H9 (cell line): ENCODE data around the gene OGDH. TPM values are rescaled to one million over a fixed set of nuclear protein-coding genes. Genes with fewer than 3 reads are reported as not detected.
A peak's percentile ranks its signal among the peaks of the same experiment; 100 is the strongest.

Experiments used
- DNase-seq: peaks from one replicate; pipeline ENCODE4 v3.0.0-alpha.2; 2017
- H2AFZ ChIP-seq: one replicate; pipeline ENCODE4 v1.6.1; 2013; ENCODE audit warnings: mild to moderate bottlenecking, low read length, control low read depth, moderate library complexity
- H2AK5ac ChIP-seq: 2 replicates; pipeline ENCODE4 v1.6.1; 2013; ENCODE audit warnings: low read length, control low read depth, mixed read lengths; ENCODE audit not compliant: insufficient read length
- H2BK120ac ChIP-seq: one replicate; pipeline ENCODE4 v1.6.1; 2013; ENCODE audit warnings: low read depth, mild to moderate bottlenecking, low read length, control low read depth, inconsistent platforms; ENCODE audit not compliant: poor library complexity, severe bottlenecking
- H2BK12ac ChIP-seq: 2 replicates; pipeline ENCODE4 v1.6.1; 2013; ENCODE audit warnings: low read length, control low read depth, mixed read lengths, low read depth; ENCODE audit not compliant: insufficient read length
- H2BK15ac ChIP-seq: 2 replicates; pipeline ENCODE4 v1.6.1; 2013; ENCODE audit warnings: low read depth, low read length, control low read depth
- H2BK20ac ChIP-seq: one replicate; pipeline ENCODE4 v1.6.1; 2013; ENCODE audit warnings: low read depth, mild to moderate bottlenecking, low read length, control low read depth, inconsistent platforms; ENCODE audit not compliant: poor library complexity, severe bottlenecking
- H2BK5ac ChIP-seq: 2 replicates; pipeline ENCODE4 v1.6.1; 2013; ENCODE audit warnings: low read length, control low read depth, mixed read lengths; ENCODE audit not compliant: insufficient read length
- H3K14ac ChIP-seq: 2 replicates; pipeline ENCODE4 v1.6.1; 2013; ENCODE audit warnings: low read length, control low read depth; ENCODE audit not compliant: insufficient read depth
- H3K18ac ChIP-seq: 2 replicates; pipeline ENCODE4 v1.6.1; 2013; ENCODE audit warnings: low read depth, mild to moderate bottlenecking, mixed read lengths, low read length, control low read depth; ENCODE audit not compliant: insufficient read length
- H3K23ac ChIP-seq: 2 replicates; pipeline ENCODE4 v1.6.1; 2013; ENCODE audit warnings: low read length, control low read depth, mixed read lengths, low read depth; ENCODE audit not compliant: insufficient read length
- H3K23me2 ChIP-seq: 2 replicates; pipeline ENCODE4 v1.6.1; 2013; ENCODE audit warnings: low read depth, mild to moderate bottlenecking, mixed read lengths, low read length, control low read depth; ENCODE audit not compliant: insufficient read length, poor library complexity, severe bottlenecking
- H3K27ac ChIP-seq: 2 replicates; pipeline ENCODE4 v1.5.1; 2013; ENCODE audit warnings: low read length, control low read depth, mixed read lengths, low read depth; ENCODE audit not compliant: insufficient read length
- H3K27me3 ChIP-seq: 2 replicates; pipeline ENCODE4 v1.6.1; 2013; ENCODE audit warnings: low read length, control low read depth, inconsistent platforms; ENCODE audit not compliant: insufficient read depth
- H3K4ac ChIP-seq: 2 replicates; pipeline ENCODE4 v1.6.1; 2013; ENCODE audit warnings: low read depth, mild to moderate bottlenecking, control low read depth, inconsistent platforms, low read length, moderate library complexity
- H3K4me1 ChIP-seq: 2 replicates; pipeline ENCODE4 v1.6.1; 2013; ENCODE audit warnings: low read length, control low read depth, inconsistent platforms; ENCODE audit not compliant: insufficient read depth
- H3K4me2 ChIP-seq: 2 replicates; pipeline ENCODE4 v1.6.1; 2013; ENCODE audit warnings: low read length, control low read depth, mixed read lengths; ENCODE audit not compliant: insufficient read length, insufficient read depth
- H3K56ac ChIP-seq: 2 replicates; pipeline ENCODE4 v1.6.1; 2013; ENCODE audit warnings: low read depth, mild to moderate bottlenecking, mixed read lengths, low read length, control low read depth; ENCODE audit not compliant: insufficient read length
- H3K79me1 ChIP-seq: 2 replicates; pipeline ENCODE4 v1.6.1; 2013; ENCODE audit warnings: low read depth, mild to moderate bottlenecking, moderate library complexity, low read length, control low read depth, inconsistent platforms; ENCODE audit not compliant: insufficient read depth, poor library complexity, severe bottlenecking
- H3K79me2 ChIP-seq: 2 replicates; pipeline ENCODE4 v1.6.1; 2013; ENCODE audit warnings: low read length, control low read depth, inconsistent platforms; ENCODE audit not compliant: insufficient read depth
- H3K9ac ChIP-seq: 2 replicates; pipeline ENCODE4 v1.6.1; 2013; ENCODE audit warnings: low read length, control low read depth, mixed read lengths; ENCODE audit not compliant: insufficient read length; ENCODE audit errors: extremely low read depth
- H3K9me3 ChIP-seq: one replicate; pipeline ENCODE4 v1.6.1; 2013; ENCODE audit warnings: low read depth, low read length, inconsistent platforms; ENCODE audit not compliant: control insufficient read depth
- H3T11ph ChIP-seq: one replicate; pipeline ENCODE4 v1.6.1; 2013; ENCODE audit warnings: mild to moderate bottlenecking, low read length, control low read depth, inconsistent platforms
- H4K20me1 ChIP-seq: one replicate; pipeline ENCODE4 v1.6.1; 2013; ENCODE audit not compliant: control insufficient read depth, insufficient read length, insufficient read depth
- H4K5ac ChIP-seq: 2 replicates; pipeline ENCODE4 v1.6.1; 2013; ENCODE audit warnings: low read depth, mild to moderate bottlenecking, mixed read lengths, low read length, control low read depth; ENCODE audit not compliant: insufficient read length
- H4K8ac ChIP-seq: replicated peaks from 2 replicates; pipeline ENCODE4 v1.6.1; 2013; ENCODE audit warnings: low read length, control low read depth, mixed read lengths, low read depth; ENCODE audit not compliant: insufficient read length
- H4K91ac ChIP-seq: 2 replicates; pipeline ENCODE4 v1.6.1; 2013; ENCODE audit warnings: low read depth, mild to moderate bottlenecking, moderate library complexity, mixed read lengths, low read length, control low read depth; ENCODE audit not compliant: insufficient read length
- H3K27ac Mint-ChIP-seq, 3 experiments: 2 replicates in 2 of 3; 3 replicates in 1 of 3; pipeline ENCODE4 v1.8.0; 2020 to 2021; ENCODE audit warnings: mixed read lengths in 3 of 3, mild to moderate bottlenecking in 1 of 3, moderate library complexity in 1 of 3
- H3K27me3 Mint-ChIP-seq: 2 replicates; pipeline ENCODE4 v1.8.0; 2021; ENCODE audit warnings: low read depth, mild to moderate bottlenecking, moderate library complexity, mixed read lengths
- H3K36me3 Mint-ChIP-seq, 3 experiments: 2 replicates in 2 of 3; 3 replicates in 1 of 3; pipeline ENCODE4 v1.8.0; 2020 to 2021; ENCODE audit warnings: low read depth in 3 of 3, mixed read lengths in 3 of 3; ENCODE audit not compliant: insufficient read depth in 1 of 3
- H3K4me1 Mint-ChIP-seq, 2 experiments: 2 replicates each; pipeline ENCODE4 v1.8.0; 2020; ENCODE audit warnings: mixed read lengths in 2 of 2
- H3K4me3 Mint-ChIP-seq, 2 experiments: 2 replicates in 1 of 2; 3 replicates in 1 of 2; pipeline ENCODE4 v1.8.0; 2020 to 2021; ENCODE audit warnings: mild to moderate bottlenecking in 2 of 2, mixed read lengths in 2 of 2, moderate library complexity in 1 of 2
- H3K9me3 Mint-ChIP-seq, 2 experiments: 2 replicates in 1 of 2; 3 replicates in 1 of 2; pipeline ENCODE4 v1.8.0; 2020; ENCODE audit warnings: mild to moderate bottlenecking in 2 of 2, mixed read lengths in 2 of 2, moderate library complexity in 1 of 2
- CTCF ChIP-seq: fragments of 200-600 bp; sonication (generic); conservative IDR thresholded peaks from 3 replicates; pipeline ENCODE4 v1.8.0; 2021; ENCODE audit warnings: antibody characterized with exemption, mild to moderate bottlenecking
- WGBS: extraction: QIAGEN DNeasy Blood & Tissue Kit; methylation state at CpG from one replicate; pipeline ENCODE4 v1.1.7; 2013; ENCODE audit warnings: missing lambda C conversion rate, low lambda C conversion rate, mixed read lengths; ENCODE audit not compliant: insufficient read length; ENCODE audit errors: extremely low coverage; 5-methylcytosine and 5-hydroxymethylcytosine counted together
- total RNA-seq: library from RNA; stranded (reverse); gene quantifications from 2 replicates; pipeline ENCODE4 v1.2.1, GENCODE V29; 2021

The OGDH gene
- total RNA-seq, 1 experiment from 2014 or later = 77.3 TPM

DNA sequence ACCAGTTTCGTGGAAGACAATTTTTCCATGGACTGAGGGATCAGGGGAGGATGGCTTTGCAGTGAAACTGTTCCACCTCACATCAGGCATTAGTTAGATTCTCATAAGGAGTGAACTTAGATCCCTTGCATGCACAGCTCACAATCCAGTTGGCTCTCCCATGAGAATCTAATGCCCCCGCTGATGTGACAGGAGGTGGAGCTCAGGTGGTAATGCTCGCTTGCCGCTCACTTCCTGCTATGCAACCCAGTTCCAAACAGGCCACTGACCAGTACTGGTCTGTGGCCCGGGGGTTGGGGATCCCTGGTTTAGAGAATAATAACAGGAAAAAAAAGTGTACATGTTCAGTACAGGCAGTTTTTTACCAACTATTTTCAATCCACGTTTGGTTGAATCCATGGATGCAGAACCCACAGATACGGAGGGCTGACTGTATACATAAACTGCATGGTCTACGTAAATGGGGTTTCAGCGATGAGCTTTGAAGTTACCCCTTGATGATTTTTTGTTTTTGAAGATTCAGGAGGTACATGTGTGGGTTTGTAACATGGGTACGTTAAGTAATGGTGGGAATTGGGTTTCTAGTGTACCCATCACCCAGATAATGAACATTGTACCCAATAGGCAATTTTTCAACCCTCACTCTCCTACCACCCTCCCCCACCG is 24.5 kb downstream of the OGDH start:
- H2BK12ac ChIP-seq = no peak overlapping the region
- H3K23me2 ChIP-seq = no peaks in the 10 kb centered on the region
- no peak overlapping the region for H2BK20ac ChIP-seq
- H3K27ac ChIP-seq = no peak overlapping the region
- TF ChIP-seq CTCF = no peak
- WGBS = no CpG with 5 or more reads among the region's 11 CpGs
- no peak overlapping the region for H4K91ac ChIP-seq
- no peaks in the 10 kb centered on the region for H4K20me1 ChIP-seq
- H3K4me3 Mint-ChIP-seq = peak overlapping the region in 1 of 2 experiments; percentile 35; a peak in 2 of 5 replicates
- no peak overlapping the region for H2BK120ac ChIP-seq
- H3K4me2 ChIP-seq = no peak overlapping the region
- H2AK5ac ChIP-seq = no peak overlapping the region
- H3K79me2 ChIP-seq = no peaks in the 10 kb centered on the region
- no peak overlapping the region for H2AFZ ChIP-seq
- no peaks in the 10 kb centered on the region for H3K27me3 Mint-ChIP-seq
- no peak overlapping the region for H3K23ac ChIP-seq
- H4K5ac ChIP-seq = no peak overlapping the region
- no peak overlapping the region for H3K4ac ChIP-seq
- H3K79me1 ChIP-seq = no peaks in the 10 kb centered on the region
- no peak overlapping the region for H2BK5ac ChIP-seq
- no peak overlapping the region for H2BK15ac ChIP-seq
- peak overlapping the region; percentile 20 for H3K9ac ChIP-seq
- H3K4me1 Mint-ChIP-seq = peaks cover 34 to 42% of the 10 kb centered on the region in 2 experiments
- DNase-seq = no peak
- H3K56ac ChIP-seq = no peak overlapping the region
- no peak overlapping the region for H3K14ac ChIP-seq
- no peak overlapping the region for H4K8ac ChIP-seq
- no peak overlapping the region for H3T11ph ChIP-seq
- no peaks in the 10 kb centered on the region for H3K9me3 ChIP-seq
- no peaks in the 10 kb centered on the region for H3K27me3 ChIP-seq
- H3K27ac Mint-ChIP-seq = peak overlapping the region in 1 of 3 experiments; percentile 34; a peak in 2 of 7 replicates
- no peaks in the 10 kb centered on the region for H3K9me3 Mint-ChIP-seq
- H3K4me1 ChIP-seq = peaks cover 2% of the 10 kb centered on the region; the same call in 1 of the 2 replicates
- H3K18ac ChIP-seq = no peak overlapping the region
- H3K36me3 Mint-ChIP-seq = peaks cover 2 to 21% (median 9%) of the 10 kb centered on the region in 3 experiments; a peak in 6 of 7 replicates
